CD4-positive, alpha-beta T cell (primary cell): ENCODE measurements around the gene PAFAH2. TPM values are rescaled to one million over a fixed set of nuclear protein-coding genes. Genes with fewer than 3 reads are reported as not detected.

Experiments used
- ATAC-seq: fragments of 200-7000 bp; cut with Tn5 transposase; one replicate; pipeline ENCODE4 v1.10.0; 2022; ENCODE audit warnings: mild to moderate bottlenecking; ENCODE audit not compliant: poor library complexity
- CTCF ChIA-PET: fragments of 350-600 bp; sonication (Branson Sonifier 250); formaldehyde crosslinking; loops from one replicate; lab custom pipeline; 2021; ENCODE audit warnings: antibody characterized with exemption, inconsistent platforms; lab: Charles Lee
- POLR2A ChIA-PET: fragments of 350-600 bp; sonication (Branson Sonifier 250); formaldehyde crosslinking; loops from one replicate; lab custom pipeline; 2021; ENCODE audit warnings: antibody characterized with exemption, inconsistent platforms; lab: Charles Lee
- DNase-seq, 14 experiments: peaks; one replicate each; pipeline ENCODE4 v3.0.0-alpha.2; 2013 to 2020; ENCODE audit warnings: mixed read lengths in 2 of 14
- H3K27ac ChIP-seq, 2 donors: one replicate each; pipeline versions ENCODE4 v1.5.1 to v1.7.0; 2013; ENCODE audit warnings: low read length in 2 of 2, low read depth in 1 of 2, mild to moderate bottlenecking in 1 of 2
- H3K27me3 ChIP-seq, 2 experiments: 1 replicate in 1 of 2; 2 replicates in 1 of 2; pipeline versions ENCODE4 v1.6.1 to v1.7.0; 2013; ENCODE audit warnings: low read length in 2 of 2, control low read depth in 1 of 2, mild to moderate bottlenecking in 1 of 2, moderate library complexity in 1 of 2; ENCODE audit not compliant: insufficient read depth in 2 of 2, control insufficient read depth in 1 of 2
- H3K36me3 ChIP-seq: one replicate; pipeline ENCODE4 v1.6.1; 2013; ENCODE audit warnings: low read length, control low read depth; ENCODE audit not compliant: insufficient read depth
- H3K4me1 ChIP-seq: one replicate; pipeline ENCODE4 v1.6.1; 2013; ENCODE audit warnings: low read length, control low read depth; ENCODE audit not compliant: insufficient read depth
- H3K4me3 ChIP-seq: one replicate; pipeline ENCODE4 v1.5.1; 2013; ENCODE audit warnings: mild to moderate bottlenecking, low read length, moderate library complexity
- H3K9me3 ChIP-seq, 2 experiments: 1 replicate in 1 of 2; 2 replicates in 1 of 2; pipeline versions ENCODE4 v1.6.1 to v1.7.0; 2013; ENCODE audit warnings: low read length in 2 of 2, mild to moderate bottlenecking in 2 of 2, control low read depth in 1 of 2, moderate library complexity in 1 of 2; ENCODE audit not compliant: control insufficient read depth in 1 of 2, insufficient read depth in 1 of 2
- H3K27ac Mint-ChIP-seq: one replicate; pipeline ENCODE4 v1.8.0; 2020; ENCODE audit warnings: mixed read lengths
- H3K27me3 Mint-ChIP-seq: one replicate; pipeline ENCODE4 v1.8.0; 2021; ENCODE audit warnings: mixed read lengths
- H3K36me3 Mint-ChIP-seq: one replicate; pipeline ENCODE4 v1.8.0; 2021; ENCODE audit warnings: low read depth, mixed read lengths
- H3K4me1 Mint-ChIP-seq: one replicate; pipeline ENCODE4 v1.8.0; 2021; ENCODE audit warnings: low read depth, mixed read lengths
- H3K4me3 Mint-ChIP-seq: one replicate; pipeline ENCODE4 v1.8.0; 2020; ENCODE audit warnings: mild to moderate bottlenecking, mixed read lengths
- H3K9me3 Mint-ChIP-seq: one replicate; pipeline ENCODE4 v1.8.0; 2020; ENCODE audit warnings: mixed read lengths
- intact Hi-C, 2 experiments: fragments of 100-400 bp; cut with DNase I in 1 of 2; cut with micrococcal nuclease in 1 of 2; formaldehyde crosslinking; loops; one replicate each; pipeline versions ENCODE4 v1.15.1 to v1.9.0; 2023 to 2025; cut with DNase I, micrococcal nuclease
- total RNA-seq, 174 experiments: library from RNA in 2 of 174; stranded (reverse) in 2 of 174; gene quantifications; one replicate each; pipeline ENCODE4 v1.2.3 and lab custom pipeline; 2021 to 2026
- TF ChIP-seq, protein P1 (sequence below): fragments of 200-600 bp; IDR thresholded peaks from one replicate; pipeline ENCODE4 v1.8.0; 2022; ENCODE audit warnings: antibody characterized with exemption, mild to moderate bottlenecking

The PAFAH2 gene
- total RNA-seq, 2 experiments from 2014 or later, result 7.9 to 8.1 TPM

DNA sequence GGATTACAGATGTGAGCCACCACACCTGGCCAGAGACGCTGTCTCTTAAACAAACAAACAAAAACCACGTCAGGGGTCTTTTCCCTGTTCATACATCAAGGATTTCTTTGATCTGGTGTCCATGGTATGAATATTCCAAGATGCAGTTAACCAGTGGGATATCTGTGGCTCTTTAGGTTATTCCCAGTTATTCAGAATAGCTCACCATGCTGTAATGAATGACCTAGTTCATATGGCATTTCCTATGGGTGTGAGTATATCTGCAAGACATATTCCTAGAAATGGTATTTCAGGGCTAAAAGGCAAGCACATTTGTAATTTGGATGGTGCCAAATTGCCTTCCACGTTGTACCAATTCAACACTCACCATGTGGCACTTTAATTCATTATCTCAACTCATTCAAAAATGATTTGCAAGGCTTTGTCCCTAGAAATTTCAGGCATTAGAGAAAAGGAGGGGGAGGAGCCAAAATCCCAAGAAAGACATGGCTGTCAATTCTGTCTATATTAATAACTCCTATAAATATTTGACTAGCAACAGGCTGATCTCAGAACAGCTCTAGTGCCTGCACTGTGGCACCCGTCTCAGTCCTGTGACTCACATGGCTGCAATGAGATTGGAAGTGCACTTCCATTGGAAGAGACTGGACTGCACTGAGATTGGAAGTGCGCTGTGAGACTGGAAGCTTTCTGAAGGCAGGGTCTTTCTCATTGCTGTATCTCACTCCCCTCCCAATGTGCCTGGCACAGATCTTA lies 85.6 kb downstream of the PAFAH2 start:
- ChIA-PET CTCF (interaction anchor here (2.1 kb wide), 1 partner anchor 17 kb away, joined by 5 read pairs; no protein-coding TSS in a partner anchor), POLR2A (interaction anchor here (1.1 to 1.4 kb wide), 2 partner anchors 10 to 16 kb away, joined by 3 to 4 read pairs; no protein-coding TSS in a partner anchor)
- TF ChIP-seq, protein P1, sequence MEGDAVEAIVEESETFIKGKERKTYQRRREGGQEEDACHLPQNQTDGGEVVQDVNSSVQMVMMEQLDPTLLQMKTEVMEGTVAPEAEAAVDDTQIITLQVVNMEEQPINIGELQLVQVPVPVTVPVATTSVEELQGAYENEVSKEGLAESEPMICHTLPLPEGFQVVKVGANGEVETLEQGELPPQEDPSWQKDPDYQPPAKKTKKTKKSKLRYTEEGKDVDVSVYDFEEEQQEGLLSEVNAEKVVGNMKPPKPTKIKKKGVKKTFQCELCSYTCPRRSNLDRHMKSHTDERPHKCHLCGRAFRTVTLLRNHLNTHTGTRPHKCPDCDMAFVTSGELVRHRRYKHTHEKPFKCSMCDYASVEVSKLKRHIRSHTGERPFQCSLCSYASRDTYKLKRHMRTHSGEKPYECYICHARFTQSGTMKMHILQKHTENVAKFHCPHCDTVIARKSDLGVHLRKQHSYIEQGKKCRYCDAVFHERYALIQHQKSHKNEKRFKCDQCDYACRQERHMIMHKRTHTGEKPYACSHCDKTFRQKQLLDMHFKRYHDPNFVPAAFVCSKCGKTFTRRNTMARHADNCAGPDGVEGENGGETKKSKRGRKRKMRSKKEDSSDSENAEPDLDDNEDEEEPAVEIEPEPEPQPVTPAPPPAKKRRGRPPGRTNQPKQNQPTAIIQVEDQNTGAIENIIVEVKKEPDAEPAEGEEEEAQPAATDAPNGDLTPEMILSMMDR, result no peak
- Histone ChIP-seq H3K27me3 (no peaks in the 10 kb centered on the region), H3K4me3 (no peak overlapping the region), H3K27ac (no peak overlapping the region), H3K9me3 (no peaks in the 10 kb centered on the region), H3K36me3 (no peaks in the 10 kb centered on the region), H3K4me1 (peaks cover 1% of the 10 kb centered on the region)
- no peak for DNase-seq
- Mint-ChIP-seq H3K27me3 (no peaks in the 10 kb centered on the region), H3K4me1 (peaks cover 3% of the 10 kb centered on the region), H3K9me3 (no peaks in the 10 kb centered on the region), H3K36me3 (no peaks in the 10 kb centered on the region), H3K27ac (no peak overlapping the region), H3K4me3 (no peak overlapping the region)
- no peak for ATAC-seq
- intact Hi-C loops, result no loop called here

DNA sequence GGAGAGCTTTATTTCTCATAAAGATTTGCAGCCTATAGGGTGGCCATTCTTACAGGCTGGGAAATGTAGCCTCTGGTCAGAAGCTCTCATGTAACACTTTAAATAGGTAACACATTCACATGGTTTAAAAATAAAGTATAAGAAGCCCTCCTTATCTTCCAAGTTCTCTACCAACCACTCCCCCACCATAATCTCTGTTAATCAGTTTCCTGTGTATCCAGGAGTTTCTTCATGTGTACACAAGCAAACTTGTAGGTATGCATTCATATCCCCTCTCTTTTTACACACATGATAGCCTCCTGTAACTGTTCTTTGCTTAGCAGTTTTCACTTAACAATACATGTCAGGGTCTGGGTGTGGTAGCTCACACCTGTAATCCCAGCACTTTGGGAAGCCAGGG lies 86.7 kb downstream of the PAFAH2 start:
- Mint-ChIP-seq H3K4me1 (peaks cover 10% of the 10 kb centered on the region), H3K4me3 (no peak overlapping the region), H3K36me3 (peaks cover 5% of the 10 kb centered on the region), H3K9me3 (no peaks in the 10 kb centered on the region), H3K27ac (no peak overlapping the region), H3K27me3 (no peaks in the 10 kb centered on the region)
- Histone ChIP-seq H3K36me3 (no peaks in the 10 kb centered on the region), H3K27ac (no peak overlapping the region), H3K27me3 (no peaks in the 10 kb centered on the region), H3K9me3 (no peaks in the 10 kb centered on the region), H3K4me3 (no peak overlapping the region), H3K4me1 (peaks cover 11% of the 10 kb centered on the region)
- CTCF ChIA-PET, result interaction anchor here (2.1 kb wide), 1 partner anchor 16 kb away, joined by 5 read pairs; no protein-coding TSS in a partner anchor
- no peak for DNase-seq
- POLR2A ChIA-PET, result interaction anchor here (1.4 kb wide), 1 partner anchor 11 kb away, joined by 4 read pairs; no protein-coding TSS in a partner anchor
- TF ChIP-seq, protein P1, result no peak
- ATAC-seq, result no peak
- intact Hi-C loops, result no loop called here

Other genes starting within 250 kb of the PAFAH2 start
- gene SELENON, start 197.9 kb downstream of the PAFAH2 start, total RNA-seq, result 10 to 100 TPM; 25.3 to 25.7 TPM
- gene MTFR1L, start 178.1 kb downstream of the PAFAH2 start, total RNA-seq, result 10 to 100 TPM; 25.5 to 28.0 TPM
- not detected for gene AUNIP, start 138.6 kb downstream of the PAFAH2 start, total RNA-seq
- 1 to 10 TPM; 1.1 to 1.5 TPM for gene PAQR7, start 122.4 kb downstream of the PAFAH2 start, total RNA-seq
- gene STMN1, start 91.6 kb downstream of the PAFAH2 start, total RNA-seq, result 10 to 100 TPM; 25.2 to 25.6 TPM
- not detected for gene EXTL1, start 23.7 kb upstream of the PAFAH2 start, total RNA-seq
- not detected for gene SLC30A2, start 48.1 kb upstream of the PAFAH2 start, total RNA-seq
- gene TRIM63, start 69.6 kb upstream of the PAFAH2 start, total RNA-seq, result not detected
- gene PDIK1L, start 113.8 kb upstream of the PAFAH2 start, total RNA-seq, result 1 to 10 TPM; 9.5 to 9.9 TPM
- gene FAM110D, start 161.0 kb upstream of the PAFAH2 start, total RNA-seq, result not detected
- not detected for gene C1orf232, start 170.9 kb upstream of the PAFAH2 start, total RNA-seq
- gene ZNF593, start 171.8 kb upstream of the PAFAH2 start, total RNA-seq, result 1 to 10 TPM; 5.0 to 6.6 TPM
- not detected for gene ZNF593OS, start 173.8 kb upstream of the PAFAH2 start, total RNA-seq
- gene CNKSR1, start 179.4 kb upstream of the PAFAH2 start, total RNA-seq, result 1 to 10 TPM; 2.3 to 3.6 TPM
- gene CATSPER4, start 192.5 kb upstream of the PAFAH2 start, total RNA-seq, result not detected
- 1 to 10 TPM; 7.6 to 8.4 TPM for gene CEP85, start 236.1 kb upstream of the PAFAH2 start, total RNA-seq